Activated CD4-positive, alpha-beta T cell treated with anti-CD3 and anti-CD28 coated beads for 48 hours (primary cell): ENCODE data around the gene PIGQ.

Source experiments
- DNase-seq: peaks from one replicate; pipeline ENCODE4 v3.0.0-alpha.2; 2020

PIGQ gene

DNA sequence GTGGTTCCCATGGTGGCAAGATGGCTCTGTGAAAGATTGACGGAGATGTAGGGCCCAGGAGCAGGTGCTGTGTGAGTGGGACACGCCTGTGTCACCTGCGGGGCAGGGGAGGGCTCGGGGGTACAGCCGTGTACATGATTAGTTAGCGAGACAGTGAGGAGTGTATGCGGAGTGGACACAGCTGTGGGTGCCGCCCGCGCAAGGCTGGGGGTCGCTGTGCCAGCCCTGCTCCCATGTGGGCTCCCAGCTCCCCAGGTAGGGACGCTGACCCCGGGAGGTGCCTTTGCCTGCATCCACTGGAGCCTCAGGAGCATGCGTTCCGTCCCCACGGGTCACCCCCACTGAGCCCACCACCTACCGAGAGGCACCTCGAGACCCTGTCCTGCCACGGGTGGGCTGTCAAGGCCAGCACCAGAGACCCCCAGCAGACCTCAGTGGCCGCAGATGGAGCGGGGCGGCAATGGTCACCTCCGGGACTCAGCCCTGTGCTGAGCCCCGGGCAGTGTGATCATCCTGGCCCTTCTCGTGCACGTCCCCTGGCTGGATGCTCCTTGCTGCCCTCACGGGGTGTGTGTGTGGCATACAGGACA is 34.8 kb upstream of the PIGQ start:
- DNase-seq = no peak

DNA sequence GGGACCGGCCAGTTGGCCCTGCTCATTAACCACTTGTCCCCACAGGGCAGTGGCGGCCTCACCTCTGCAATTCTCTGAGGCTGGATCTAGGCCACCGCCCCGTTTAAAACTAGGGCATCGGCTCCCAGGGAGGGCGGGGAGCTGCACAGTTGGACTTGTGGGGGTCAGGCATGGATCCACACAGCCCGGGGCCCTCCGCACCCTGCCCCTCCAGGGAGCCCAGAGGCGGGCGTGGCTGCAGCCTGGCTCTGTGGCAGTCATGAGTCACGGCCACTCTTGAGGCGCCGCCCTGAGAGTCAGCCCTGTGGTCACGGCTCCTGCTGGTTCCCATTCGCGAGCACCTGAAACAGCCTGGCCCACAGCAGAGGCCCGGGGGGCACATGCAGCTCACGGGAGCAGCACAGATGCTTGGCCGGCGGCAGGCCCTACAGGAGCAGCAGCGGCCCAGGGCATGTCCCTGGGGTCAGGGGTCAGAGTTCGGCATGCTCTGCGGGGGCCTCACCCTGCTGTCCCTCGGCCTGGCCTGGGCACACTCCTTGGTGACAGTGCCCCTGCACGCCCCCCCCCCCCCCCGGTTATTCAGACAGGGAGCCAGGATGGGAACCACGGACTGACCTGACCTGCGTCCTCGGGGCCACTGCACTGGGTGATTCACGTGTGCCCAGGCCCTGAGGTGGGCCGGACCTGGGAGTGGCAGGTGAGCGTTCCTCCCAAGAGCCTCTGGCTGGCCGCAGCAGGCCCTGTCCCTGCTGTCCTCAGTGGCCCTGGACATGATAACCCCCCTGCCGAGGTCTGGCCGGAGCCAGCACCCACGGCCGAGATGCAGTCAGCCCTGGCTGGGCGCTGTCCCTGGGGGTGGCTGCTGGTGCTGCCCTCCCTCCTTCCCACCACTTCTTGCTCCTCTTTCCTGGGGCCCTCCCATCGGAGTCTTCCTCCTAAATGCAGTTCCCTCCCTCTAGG is 34.0 kb upstream of the PIGQ start:
- DNase-seq = no peak

DNA sequence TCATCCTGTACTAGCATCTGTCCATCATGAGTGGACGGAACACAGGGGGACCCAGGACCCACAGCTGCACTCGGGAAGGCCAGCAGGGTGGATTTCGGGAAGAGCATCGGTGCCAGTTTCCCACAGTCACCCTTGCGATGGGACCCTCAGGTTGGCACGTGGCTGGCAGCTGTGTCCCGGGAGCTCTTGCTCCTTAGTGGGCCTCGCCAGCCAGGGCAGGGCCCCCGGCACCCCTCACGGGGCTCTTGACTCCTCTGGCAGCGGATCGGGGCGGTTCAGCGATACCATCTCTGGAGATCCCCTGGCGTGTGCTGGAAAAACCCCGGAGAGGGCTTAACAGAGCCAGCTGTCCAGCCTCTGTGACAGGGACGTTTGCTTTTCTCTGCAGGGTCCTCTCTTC is 33.0 kb upstream of the PIGQ start:
- no peak for DNase-seq

DNA sequence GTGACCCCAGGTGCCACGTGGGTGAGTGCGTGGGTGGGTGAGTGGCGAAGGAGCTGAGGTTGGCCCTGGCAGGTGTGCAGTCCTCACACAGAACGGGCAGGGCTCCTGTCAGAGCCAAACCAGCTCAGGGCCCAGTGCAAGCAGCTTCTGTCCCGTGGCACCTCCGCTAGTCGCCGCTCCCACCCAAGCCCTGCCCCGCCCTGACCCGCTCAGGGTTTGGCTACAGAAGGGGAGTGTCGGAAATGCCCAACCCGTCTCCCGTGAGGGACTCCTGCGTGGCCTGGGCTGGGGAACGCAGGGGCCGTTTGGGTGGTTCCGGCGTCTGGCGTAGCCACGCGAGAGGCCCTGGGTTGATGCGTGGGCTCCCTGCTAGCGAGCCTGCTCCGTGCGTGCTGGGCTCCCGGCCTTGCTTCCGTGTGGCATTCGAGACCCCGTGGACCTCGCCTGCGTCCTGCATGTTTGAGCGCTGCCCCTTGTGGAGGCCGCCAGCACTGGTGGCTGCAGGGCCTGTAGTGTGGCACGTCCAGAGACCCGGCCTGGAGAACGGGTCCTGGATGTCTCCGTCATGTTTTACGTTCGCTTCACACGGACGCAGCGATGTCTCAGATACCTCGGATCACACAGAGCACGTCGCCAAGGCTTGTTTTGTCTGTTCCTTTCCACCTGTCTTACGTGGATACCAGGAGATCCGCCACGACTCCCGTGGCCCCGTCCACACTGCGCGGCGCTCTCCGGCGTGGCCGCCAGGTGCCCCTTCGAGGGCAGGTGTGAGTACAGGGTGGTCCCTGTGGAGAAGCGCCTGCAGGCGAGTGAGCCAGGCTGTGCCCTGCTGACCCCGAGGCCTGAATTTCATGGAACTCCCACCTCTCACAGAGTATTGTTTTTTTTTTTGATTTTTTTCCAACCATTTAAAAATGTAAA is 32.1 kb upstream of the PIGQ start:
- no peak for DNase-seq

DNA sequence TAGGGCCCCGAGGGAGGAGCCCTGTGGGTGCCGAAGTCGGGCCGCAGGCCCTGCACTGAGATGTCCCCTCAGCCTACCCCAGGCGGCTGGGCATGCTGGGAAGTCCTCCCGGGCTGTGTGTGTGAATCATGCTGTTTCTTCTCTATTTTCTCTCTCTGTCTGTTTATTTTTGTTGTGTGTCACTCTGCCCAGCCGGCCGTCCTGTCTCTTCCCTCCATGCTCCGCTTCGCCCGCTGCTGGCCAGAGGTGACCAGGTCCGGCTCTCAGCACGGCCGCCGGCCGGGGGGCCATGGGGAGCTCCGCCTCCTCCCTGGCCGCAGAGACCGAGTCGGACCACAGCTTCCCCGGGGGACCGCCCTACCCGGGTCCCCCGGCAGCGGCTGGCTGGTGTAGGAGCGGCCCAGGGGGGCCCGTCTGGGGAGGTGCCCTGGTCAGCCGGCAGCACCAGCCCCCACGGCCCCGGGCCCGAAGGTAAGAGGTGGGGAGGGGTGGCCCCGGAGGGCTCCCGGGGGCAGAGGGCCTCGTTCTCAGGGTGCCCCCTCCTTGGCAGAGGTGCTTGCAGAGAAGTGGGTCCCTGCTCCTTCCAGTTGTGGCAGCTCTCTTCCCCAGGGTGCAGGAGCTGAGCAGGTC is 29.8 kb upstream of the PIGQ start:
- DNase-seq = no peak

DNA sequence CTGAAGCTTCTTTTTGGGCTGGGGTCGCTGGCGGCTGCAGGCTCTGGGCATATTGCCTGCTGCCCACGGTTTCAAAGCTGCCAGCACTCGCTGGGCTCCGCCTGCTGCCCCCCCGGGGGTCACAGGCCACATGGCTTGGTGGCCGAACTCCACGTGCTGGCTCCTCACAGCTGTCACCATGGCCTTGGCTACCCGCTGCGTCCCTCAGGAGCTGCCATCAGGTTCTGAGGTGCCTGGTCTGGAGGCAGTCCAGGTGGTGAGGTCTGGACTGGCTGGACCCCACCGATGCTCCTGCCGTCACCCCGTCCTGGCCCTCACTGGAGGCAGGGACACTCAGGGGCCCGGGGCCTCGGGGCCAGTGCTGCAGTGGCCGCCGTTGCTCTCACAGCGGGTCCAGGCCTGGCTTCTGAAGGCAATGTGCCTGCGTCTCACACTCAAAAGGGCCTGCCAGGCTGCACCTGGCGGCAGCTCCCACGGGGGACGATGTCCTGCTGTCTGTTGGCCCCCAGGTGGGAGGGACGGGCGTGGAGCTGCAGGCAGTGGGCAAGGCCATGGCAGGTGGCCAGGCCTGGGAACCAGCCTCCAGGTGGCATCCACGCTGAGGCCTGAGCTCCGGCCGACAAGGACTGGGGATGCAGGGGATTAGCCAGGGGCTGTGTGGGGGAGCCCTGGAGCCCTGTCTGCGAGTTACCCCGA is 29.0 kb upstream of the PIGQ start:
- no peak for DNase-seq

DNA sequence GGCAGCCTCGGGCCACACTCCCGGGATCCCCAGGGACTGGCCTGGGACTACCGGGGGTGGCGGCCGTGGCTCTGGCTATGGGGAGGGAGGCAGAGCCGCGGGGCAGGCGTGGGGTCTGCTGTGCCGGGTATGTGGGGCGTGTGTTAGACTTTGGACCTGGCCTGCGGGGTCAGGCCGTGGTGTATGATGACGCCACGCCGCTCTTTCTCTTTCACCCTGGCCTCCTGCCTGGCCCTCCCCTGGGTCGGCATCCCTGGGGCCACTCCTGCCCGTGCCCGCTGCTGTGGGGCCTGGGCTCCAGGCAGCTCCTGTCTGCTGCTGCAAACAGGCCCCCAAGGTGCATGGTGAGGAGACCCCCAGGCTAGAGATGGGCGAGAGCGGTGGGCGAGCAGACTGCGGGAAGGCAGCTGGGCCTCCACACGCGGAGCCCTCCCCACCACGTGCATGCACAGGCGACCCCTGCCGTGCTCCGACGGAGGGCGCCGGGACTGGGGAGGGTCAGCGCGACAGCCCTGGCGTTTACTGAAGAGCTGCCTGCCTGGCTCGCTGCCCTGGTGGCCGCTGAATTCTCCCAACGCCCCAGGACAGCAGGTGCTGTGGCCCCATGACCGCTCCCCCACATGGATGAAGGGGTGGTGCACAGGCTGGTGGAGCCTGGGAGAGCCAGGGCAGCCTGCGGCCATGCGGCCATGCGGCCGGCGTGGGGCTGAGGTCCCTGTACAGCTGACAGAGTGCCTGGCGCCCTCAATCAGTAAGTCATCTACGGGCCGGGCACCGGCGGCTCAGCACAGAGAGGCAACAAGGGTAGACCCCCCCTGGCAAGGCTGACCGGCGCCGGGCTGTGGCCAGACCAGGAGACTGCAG is 26.2 kb upstream of the PIGQ start:
- DNase-seq = no peak

DNA sequence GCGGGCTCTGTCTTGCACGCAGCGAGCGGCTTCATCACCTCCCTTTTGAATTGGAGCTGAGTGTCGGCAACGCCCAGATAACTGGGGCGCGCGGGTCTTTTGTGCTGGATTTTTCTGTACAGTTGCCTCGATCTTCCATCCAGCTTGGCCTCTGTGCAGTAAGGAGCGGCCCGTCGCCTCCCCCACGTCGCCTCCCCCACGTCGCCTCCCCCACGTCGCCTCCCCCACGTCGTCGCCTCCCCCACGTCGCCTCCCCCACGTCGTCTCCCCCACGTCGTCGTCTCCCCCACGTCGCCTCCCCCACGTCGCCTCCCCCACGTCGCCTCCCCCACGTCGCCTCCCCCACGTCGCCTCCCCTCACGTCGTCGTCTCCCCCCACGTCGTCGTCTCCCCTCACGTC is 25.3 kb upstream of the PIGQ start:
- DNase-seq = no peak

DNA sequence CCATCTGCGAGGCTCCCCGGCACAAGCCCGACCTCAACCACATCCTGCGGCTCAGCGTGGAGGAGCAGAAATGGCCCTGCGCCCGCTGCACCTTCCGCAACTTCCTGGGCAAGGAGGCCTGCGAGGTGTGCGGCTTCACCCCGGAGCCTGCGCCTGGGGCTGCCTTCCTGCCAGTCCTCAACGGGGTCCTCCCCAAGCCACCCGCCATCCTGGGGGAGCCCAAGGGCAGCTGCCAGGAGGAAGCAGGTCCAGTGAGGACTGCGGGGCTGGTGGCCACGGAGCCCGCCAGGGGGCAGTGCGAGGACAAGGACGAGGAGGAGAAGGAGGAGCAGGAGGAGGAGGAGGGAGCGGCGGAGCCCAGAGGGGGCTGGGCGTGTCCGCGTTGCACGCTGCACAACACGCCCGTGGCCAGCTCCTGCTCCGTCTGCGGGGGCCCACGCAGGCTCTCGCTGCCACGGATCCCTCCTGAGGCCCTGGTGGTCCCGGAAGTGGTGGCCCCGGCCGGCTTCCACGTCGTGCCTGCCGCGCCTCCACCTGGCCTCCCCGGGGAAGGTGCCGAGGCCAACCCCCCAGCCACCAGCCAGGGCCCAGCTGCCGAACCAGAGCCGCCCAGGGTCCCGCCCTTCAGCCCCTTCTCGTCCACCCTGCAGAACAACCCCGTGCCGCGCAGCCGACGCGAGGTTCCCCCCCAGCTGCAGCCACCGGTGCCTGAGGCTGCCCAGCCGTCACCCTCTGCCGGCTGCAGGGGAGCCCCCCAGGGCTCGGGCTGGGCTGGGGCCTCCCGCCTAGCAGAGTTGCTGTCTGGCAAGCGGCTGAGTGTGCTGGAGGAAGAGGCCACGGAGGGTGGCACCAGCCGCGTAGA is 22.6 kb upstream of the PIGQ start:
- peak; percentile 69 for DNase-seq

DNA sequence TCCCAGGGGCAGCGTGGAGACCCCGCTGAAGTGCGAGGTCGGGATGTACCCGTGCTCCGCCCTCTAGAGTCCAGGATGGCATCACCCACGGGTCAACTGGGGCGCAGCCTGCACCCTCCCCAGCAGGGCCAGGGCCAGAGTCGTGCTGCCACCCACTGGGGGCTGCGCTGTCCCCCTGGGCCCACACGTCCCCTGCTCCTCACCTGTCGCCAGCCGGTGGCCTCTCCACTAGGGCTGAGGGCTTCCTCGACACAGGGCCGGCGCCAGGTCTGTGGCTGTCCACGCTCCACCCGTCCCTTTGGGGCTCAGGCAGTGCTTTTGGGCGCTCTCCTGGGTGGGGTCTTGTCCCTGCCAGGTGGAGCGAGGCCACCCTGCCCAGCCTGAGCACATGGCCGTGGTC is 21.2 kb upstream of the PIGQ start:
- DNase-seq = no peak

DNA sequence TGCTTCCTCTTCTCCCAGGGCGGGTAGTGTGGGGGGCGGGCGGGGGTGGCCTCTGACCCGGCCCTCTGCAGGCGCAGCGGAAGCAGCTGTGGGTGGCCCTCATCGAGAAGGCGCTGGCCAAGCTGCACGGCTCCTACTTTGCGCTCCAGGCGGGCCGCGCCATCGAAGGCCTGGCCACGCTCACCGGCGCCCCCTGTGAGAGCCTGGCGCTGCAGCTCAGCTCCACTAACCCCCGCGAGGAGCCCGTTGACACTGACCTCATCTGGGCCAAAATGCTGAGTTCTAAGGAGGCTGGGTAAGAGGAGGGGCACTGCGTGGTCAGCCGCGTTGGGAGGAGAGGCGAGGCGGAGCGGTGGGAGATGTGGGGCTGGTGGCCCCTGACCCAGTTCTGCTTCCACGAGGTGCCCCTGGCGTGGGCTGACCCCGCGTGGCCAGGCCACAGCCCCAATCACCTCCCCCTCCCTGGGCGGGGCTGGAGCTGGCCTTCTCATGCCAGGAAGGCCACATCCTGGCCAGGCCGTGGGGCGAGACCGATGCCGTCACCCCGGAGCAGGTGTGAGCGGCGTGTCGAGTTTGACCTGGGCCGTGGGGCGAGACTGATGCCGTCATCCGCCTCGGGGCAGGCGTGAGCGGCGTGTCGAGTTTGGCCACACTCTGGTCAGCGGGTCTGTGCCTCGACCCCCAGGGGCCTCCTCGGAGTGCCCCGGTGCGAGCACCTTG is 20.1 kb upstream of the PIGQ start:
- no peak for DNase-seq

DNA sequence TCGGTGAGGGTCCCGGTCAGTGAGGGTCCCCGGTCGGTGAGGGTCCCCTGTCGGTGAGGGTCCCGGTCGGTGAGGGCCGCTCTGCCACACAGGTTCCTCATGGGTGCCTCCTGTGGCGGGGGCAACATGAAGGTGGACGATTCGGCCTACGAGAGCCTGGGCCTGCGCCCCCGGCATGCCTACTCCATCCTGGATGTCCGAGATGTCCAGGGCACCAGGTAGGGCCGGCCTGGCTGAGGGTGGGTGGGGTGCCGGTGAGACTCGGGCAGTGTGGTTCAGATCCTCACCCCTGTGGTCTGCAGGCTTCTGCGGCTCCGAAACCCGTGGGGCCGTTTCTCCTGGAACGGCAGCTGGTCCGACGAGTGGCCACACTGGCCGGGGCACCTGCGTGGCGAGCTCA is 18.6 kb upstream of the PIGQ start:
- no peak for DNase-seq

DNA sequence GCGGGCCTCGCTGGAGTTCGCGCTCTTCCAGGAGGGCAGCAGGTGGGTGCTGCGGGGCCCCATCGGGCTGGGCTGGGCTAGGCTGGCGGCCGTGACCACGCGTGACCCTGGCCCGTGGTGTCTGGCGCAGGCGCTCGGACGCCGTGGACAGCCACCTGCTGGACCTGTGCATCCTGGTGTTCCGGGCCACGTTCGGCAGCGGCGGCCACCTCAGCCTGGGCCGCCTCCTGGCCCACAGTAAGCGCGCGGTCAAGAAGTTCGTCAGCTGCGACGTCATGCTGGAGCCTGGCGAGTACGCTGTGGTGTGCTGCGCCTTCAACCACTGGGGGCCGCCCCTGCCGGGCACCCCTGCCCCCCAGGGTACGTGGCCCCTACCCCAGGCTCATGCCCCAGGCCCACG is 17.6 kb upstream of the PIGQ start:
- no peak for DNase-seq

DNA sequence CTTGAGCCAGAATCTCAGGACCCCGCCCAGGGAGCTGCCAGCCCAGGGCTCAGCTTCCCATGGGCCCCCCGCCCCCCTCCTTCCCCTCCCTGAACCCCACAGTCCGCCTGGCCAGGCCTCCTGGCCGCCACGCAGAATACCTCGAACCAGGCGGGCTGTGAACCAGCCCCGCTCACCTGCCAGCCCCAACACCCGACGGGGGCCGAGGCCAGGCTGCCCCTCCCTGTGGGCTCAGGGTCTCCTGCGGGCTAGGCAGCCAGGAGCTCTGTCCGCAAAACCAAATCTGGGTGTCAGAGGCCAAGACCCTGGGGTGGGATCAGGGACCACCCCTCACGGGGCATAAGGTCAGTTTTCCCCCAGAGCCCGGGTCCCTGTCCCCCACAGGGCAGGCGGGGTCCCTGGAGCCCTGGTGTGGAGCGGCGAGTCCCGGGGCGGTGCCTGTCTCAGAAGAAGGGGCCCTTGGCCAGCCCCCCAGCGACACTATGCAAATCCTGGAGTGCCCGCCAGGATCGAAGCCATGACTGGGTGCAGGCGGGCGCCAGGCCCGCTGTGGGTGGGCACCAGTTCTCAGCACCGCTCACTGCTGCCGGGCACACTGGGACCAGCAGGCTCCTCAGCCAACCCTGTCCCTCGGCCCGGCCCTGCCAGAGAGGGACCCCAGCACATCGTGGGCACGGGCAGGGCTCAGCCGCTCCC is 16.0 kb upstream of the PIGQ start:
- DNase-seq = no peak

DNA sequence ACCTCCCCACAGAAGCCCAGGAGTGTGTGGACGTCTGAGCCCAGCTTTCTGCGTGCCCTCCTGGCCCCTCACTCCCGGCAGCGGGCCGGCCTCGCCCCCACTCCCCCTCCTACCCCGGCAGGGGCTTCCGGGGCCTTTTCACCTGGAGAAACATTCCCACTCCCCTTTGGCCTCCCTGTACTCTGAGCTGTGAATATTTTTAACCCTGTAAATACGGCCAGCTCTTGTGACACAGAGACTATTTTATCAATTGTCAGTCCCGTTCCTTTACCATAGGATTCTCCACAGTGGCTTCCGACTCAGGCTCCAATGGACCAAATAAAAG is 15.5 kb upstream of the PIGQ start:
- DNase-seq = no peak

DNA sequence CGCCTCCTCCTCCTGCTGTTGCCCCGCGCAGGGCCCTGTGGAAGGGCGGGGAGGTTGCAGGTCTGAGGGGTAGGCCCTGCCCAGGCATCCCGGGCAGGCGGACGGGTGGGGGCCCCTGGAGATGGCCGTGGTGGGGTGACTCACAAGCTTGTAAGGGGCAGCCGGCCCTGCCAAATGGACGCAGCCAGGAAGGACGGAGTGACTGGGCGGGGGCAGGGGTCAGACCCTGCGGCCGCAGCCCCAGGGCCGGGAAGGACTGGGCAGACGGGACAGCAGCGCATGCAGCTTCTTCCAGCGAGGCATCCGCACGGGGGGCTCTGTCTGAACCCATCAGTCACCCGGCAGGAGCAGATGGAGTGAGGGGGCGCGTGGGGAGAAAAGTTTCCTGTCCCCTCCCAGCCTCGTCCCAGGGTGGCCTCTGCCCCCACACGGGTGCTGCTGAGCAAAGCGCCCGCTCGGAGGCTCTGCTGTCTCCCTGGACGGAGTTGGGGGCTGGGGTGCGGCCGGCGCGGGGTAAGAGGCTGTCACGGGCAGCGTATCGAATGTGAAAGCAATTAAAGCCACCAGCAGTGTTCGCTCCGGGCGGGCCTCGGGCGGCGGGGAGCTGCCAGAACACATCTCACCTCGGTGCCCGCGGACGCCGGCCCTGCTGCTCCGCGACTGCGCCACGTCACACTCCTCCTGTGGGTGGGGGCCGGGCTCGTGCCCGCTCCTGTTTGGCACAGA is 15.0 kb upstream of the PIGQ start:
- no peak for DNase-seq

DNA sequence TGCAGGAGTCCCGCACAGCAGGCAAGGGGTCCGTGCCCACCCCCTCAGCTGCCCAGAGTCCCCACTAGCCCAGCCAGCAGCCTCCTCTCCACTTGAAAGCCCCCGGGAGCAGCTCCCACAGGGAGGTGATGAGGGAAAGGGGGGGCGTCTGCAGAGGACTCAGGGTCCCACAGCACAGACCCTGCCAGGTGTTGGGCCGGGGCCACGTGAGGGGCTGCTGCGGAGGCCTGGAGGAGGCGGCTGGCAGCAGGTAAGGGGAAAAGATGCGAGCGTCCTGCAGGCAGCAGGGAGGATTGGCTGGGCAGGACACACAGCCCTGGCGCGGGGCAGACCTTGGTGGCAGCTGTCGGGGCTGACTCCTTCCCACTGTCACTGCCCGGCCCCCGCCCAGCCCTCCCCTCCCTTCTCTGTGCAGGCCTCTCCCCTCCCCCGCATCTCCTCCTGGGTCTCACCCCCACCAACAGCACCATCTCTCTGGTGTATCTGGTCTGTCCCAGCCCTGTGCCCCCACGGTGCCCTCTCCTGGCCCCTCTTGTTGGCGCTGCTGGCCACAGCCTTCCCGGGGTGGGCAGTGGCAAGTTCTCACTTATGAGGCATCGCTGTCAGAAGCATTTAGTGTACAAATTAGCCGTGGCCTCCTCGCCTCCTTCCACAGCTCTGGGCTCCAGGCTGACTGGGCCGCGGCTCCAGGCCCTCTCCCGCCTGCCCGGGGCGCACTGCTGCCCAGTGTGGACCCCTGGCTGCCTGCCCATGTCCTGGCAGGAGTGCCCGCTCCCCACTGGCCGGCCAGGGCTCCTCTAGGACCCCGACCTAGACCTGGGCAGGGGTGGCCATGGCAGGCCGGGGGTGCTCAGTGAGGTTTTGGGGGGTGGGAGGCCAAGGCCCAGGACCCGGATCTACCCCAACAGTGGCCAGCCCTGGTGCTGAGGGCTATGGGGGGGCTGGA is 14.0 kb upstream of the PIGQ start:
- DNase-seq = no peak
